Naive thymus-derived CD8-positive, alpha-beta T cell (primary cell): Measurements from ENCODE around the gene BAG2. TPM values are rescaled to one million over a fixed set of nuclear protein-coding genes. Genes with fewer than 3 reads are reported as not detected.

Experiments used
- polyA plus RNA-seq, 3 donors: library from polyadenylated mRNA; unstranded; fragments of 300-500 nt; fragmentation: Illumina TruSeq; gene quantifications; one replicate each; pipeline ENCODE4 v1.2.3, GENCODE V29; 2021
- total RNA-seq, 8 experiments: library from RNA in 2 of 8; stranded (reverse) in 2 of 8; gene quantifications; one replicate each; pipeline ENCODE4 v1.2.3 and lab custom pipeline; 2021 to 2026

BAG2 gene
- total and polyA plus RNA-seq, 5 experiments from 2014 or later = 2.0 to 5.2 (median 3.4) TPM

Other genes with a start within 250 kb of the BAG2 start
- gene BEND6, start 217.2 kb upstream of the BAG2 start, total RNA-seq = not detected
- gene BEND6, start 217.2 kb upstream of the BAG2 start, polyA plus RNA-seq = under 1 TPM in 1 of 3 donors, not detected in 2; 0.34 TPM
- gene KIAA1586, start 125.6 kb upstream of the BAG2 start, total RNA-seq = 10 to 100 TPM; 22.8 to 23.0 TPM
- gene KIAA1586, start 125.6 kb upstream of the BAG2 start, polyA plus RNA-seq = 10 to 100 TPM in 2 of 3 donors, 1 to 10 TPM in 1; 8.9 to 13.6 (median 12.7) TPM
- gene ZNF451, start 82.1 kb upstream of the BAG2 start, total RNA-seq = 100 to 1,000 TPM in 1 of 2 experiments, 10 to 100 TPM in 1; 88.7 to 111 TPM
- gene ZNF451, start 82.1 kb upstream of the BAG2 start, polyA plus RNA-seq = 10 to 100 TPM; 17.0 to 26.6 (median 21.9) TPM
- gene RAB23, start 50.0 kb downstream of the BAG2 start, total RNA-seq = 1 to 10 TPM in 1 of 2 experiments, under 1 TPM in 1; 0.73 to 1.3 TPM
- under 1 TPM; 0.53 to 0.97 (median 0.56) TPM for gene RAB23, start 50.0 kb downstream of the BAG2 start, polyA plus RNA-seq
- gene PRIM2, start 145.3 kb downstream of the BAG2 start, total RNA-seq = 10 to 100 TPM; 11.6 to 15.1 TPM
- 1 to 10 TPM; 8.1 to 9.9 (median 8.4) TPM for gene PRIM2, start 145.3 kb downstream of the BAG2 start, polyA plus RNA-seq